HCT116 (cell line): Measurements from ENCODE around the gene HSD17B10. TPM values are rescaled to one million over a fixed set of nuclear protein-coding genes. Genes with fewer than 3 reads are reported as not detected.
A peak's percentile ranks its signal among the peaks of the same experiment; 100 is the strongest.

Experiments
- ATAC-seq: fragments of 200-7000 bp; cut with Tn5 transposase; 2 replicates; pipeline ENCODE4 v1.9.1; 2020; ENCODE audit warnings: mild to moderate bottlenecking, moderate library complexity
- BruUV-seq: library from RNA; stranded (reverse); fragments of 400-500 nt; replicated peaks from 2 replicates; lab custom pipeline; 2021; lab: Mats Ljungman, UMichigan
- CTCF ChIA-PET: fragments of 300-600 bp; sonication (Branson Sonifier 250); formaldehyde crosslinking; loops from one replicate; lab custom pipeline; 2021; ENCODE audit warnings: antibody characterized with exemption; lab: Charles Lee
- POLR2A ChIA-PET: fragments of 300-600, 350-600 bp; sonication (Branson Sonifier 250); formaldehyde crosslinking; loops from one replicate; lab custom pipeline; 2021; ENCODE audit warnings: antibody characterized with exemption; lab: Charles Lee
- RAD21 ChIA-PET, 2 experiments: fragments of 300-600 bp; sonication (Branson Sonifier 250); formaldehyde crosslinking; loops; one replicate each; lab custom pipeline; 2023; ENCODE audit warnings: low total read pairs in 2 of 2; ENCODE audit not compliant: uncharacterized antibody in 2 of 2, unreplicated experiment in 2 of 2, low non-redundant PET in 1 of 2; lab: Charles Lee
- DNase-seq: peaks from one replicate; pipeline ENCODE4 v3.0.0-alpha.2; 2010; ENCODE audit warnings: low read depth, low spot score
- H2AFZ ChIP-seq: fragments of 200-600 bp; shearing (Covaris generic), sonication (generic); 2 replicates; pipeline ENCODE4 v1.6.1; 2017; ENCODE audit warnings: low read depth, mixed run types, mixed read lengths, antibody characterized with exemption, low read length; ENCODE audit not compliant: poor library complexity, severe bottlenecking
- H3K27ac ChIP-seq: 2 replicates; pipeline ENCODE4 v1.5.1; 2012; ENCODE audit warnings: low read depth, low read length
- H3K27me3 ChIP-seq: fragments of 200-600 bp; sonication (generic); 2 replicates; pipeline ENCODE4 v1.6.1; 2016; ENCODE audit warnings: mixed run types, low read length, mixed read lengths; ENCODE audit not compliant: insufficient read depth
- H3K36me3 ChIP-seq, 2 experiments: fragments of 200-500 bp in 1 of 2; fragments of 200-600 bp in 1 of 2; sonication (Bioruptor generic) in 1 of 2; sonication (generic) in 1 of 2; 2 replicates each; pipeline versions ENCODE4 v1.5.1 to v1.6.1; 2014 to 2016; ENCODE audit warnings: low read length in 2 of 2, inconsistent platforms in 1 of 2, mixed read lengths in 1 of 2, mixed run types in 1 of 2; ENCODE audit not compliant: insufficient read depth in 2 of 2, control insufficient read depth in 1 of 2
- H3K4me1 ChIP-seq, 2 experiments: fragments of 200-600 bp in 1 of 2; sonication (generic) in 1 of 2; 2 replicates each; pipeline versions ENCODE4 v1.5.1 to v1.6.1; 2012 to 2017; ENCODE audit warnings: low read length in 2 of 2, inconsistent platforms in 1 of 2, mild to moderate bottlenecking in 1 of 2, mixed read lengths in 1 of 2, mixed run types in 1 of 2, moderate library complexity in 1 of 2; ENCODE audit not compliant: insufficient read depth in 2 of 2, control insufficient read depth in 1 of 2
- H3K4me2 ChIP-seq: fragments of 200-600 bp; sonication (generic); 2 replicates; pipeline ENCODE4 v1.6.1; 2017; ENCODE audit warnings: mixed run types, low read length, mixed read lengths
- H3K4me3 ChIP-seq, 2 experiments: fragments of 200-600 bp in 1 of 2; sonication (generic) in 1 of 2; replicated peaks in 1 of 2; 2 replicates each; pipeline ENCODE4 v1.5.1; 2011 to 2016; ENCODE audit warnings: low read length in 2 of 2, control low read depth in 1 of 2, low read depth in 1 of 2, mild to moderate bottlenecking in 1 of 2, mixed read lengths in 1 of 2, mixed run types in 1 of 2
- H3K79me2 ChIP-seq: fragments of 200-600 bp; sonication (generic); 2 replicates; pipeline ENCODE4 v1.6.1; 2017; ENCODE audit warnings: mild to moderate bottlenecking, mixed run types, low read length, moderate library complexity, mixed read lengths; ENCODE audit not compliant: insufficient read depth
- H3K9ac ChIP-seq: fragments of 200-600 bp; sonication (generic); 2 replicates; pipeline ENCODE4 v1.6.1; 2016; ENCODE audit warnings: low read length, mixed read lengths
- H3K9me2 ChIP-seq: fragments of 200-600 bp; sonication (generic), shearing (Covaris generic); 2 replicates; pipeline ENCODE4 v1.6.1; 2017; ENCODE audit warnings: mixed run types, mild to moderate bottlenecking, moderate library complexity; ENCODE audit not compliant: insufficient read depth
- H3K9me3 ChIP-seq, 2 experiments: fragments of 200-500 bp in 1 of 2; fragments of 200-600 bp in 1 of 2; sonication (Bioruptor generic) in 1 of 2; sonication (generic) in 1 of 2; 2 replicates each; pipeline ENCODE4 v1.6.1; 2014 to 2017; ENCODE audit warnings: low read length in 2 of 2, mixed read lengths in 2 of 2, inconsistent platforms in 1 of 2, low read depth in 1 of 2, mild to moderate bottlenecking in 1 of 2, mixed run types in 1 of 2, moderate library complexity in 1 of 2; ENCODE audit not compliant: control insufficient read depth in 1 of 2, insufficient read depth in 1 of 2
- H4K20me1 ChIP-seq: fragments of 200-600 bp; sonication (generic), shearing (Covaris generic); 2 replicates; pipeline ENCODE4 v1.6.1; 2017; ENCODE audit warnings: mixed run types, mild to moderate bottlenecking, moderate library complexity; ENCODE audit not compliant: insufficient read depth
- ATF3 ChIP-seq: IDR thresholded peaks from 2 replicates; pipeline ENCODE4 v1.6.1; 2012
- CBX3 ChIP-seq: IDR thresholded peaks from 2 replicates; pipeline ENCODE4 v1.6.1; 2012; ENCODE audit warnings: low read depth
- CEBPB ChIP-seq: IDR thresholded peaks from 2 replicates; pipeline ENCODE4 v1.6.1; 2012; ENCODE audit warnings: low read depth
- CTCF ChIP-seq, 3 experiments: fragments of 200-600 bp in 1 of 3; sonication (generic) in 1 of 3; IDR thresholded peaks in 2 of 3; conservative IDR thresholded peaks in 1 of 3; 2 replicates each; pipeline ENCODE4 v1.5.1; 2012 to 2017; ENCODE audit warnings: low read depth in 2 of 3, low read length in 2 of 3, antibody characterized with exemption in 1 of 3, borderline replicate concordance in 1 of 3, control low read depth in 1 of 3, mild to moderate bottlenecking in 1 of 3, mixed read lengths in 1 of 3, mixed run types in 1 of 3, moderate library complexity in 1 of 3; ENCODE audit not compliant: insufficient read depth in 1 of 3
- EZH2phosphoT487 ChIP-seq: fragments of 200-600 bp; IDR thresholded peaks from 2 replicates; pipeline ENCODE4 v1.6.1; 2018; ENCODE audit warnings: antibody characterized with exemption, borderline replicate concordance
- FOSL1 ChIP-seq: IDR thresholded peaks from 2 replicates; pipeline ENCODE4 v1.6.1; 2012; ENCODE audit warnings: low read depth
- POLR2A ChIP-seq: IDR thresholded peaks from 2 replicates; pipeline ENCODE4 v1.7.0; 2011; ENCODE audit warnings: borderline replicate concordance; ENCODE audit not compliant: insufficient read depth, insufficient read length; ENCODE audit errors: extremely low read depth
- RAD21 ChIP-seq: IDR thresholded peaks from 2 replicates; pipeline ENCODE4 v1.6.1; 2012; ENCODE audit warnings: low read depth, mild to moderate bottlenecking
- SIN3A ChIP-seq: IDR thresholded peaks from 2 replicates; pipeline ENCODE4 v1.6.1; 2012; ENCODE audit warnings: low read depth
- TCF7L2 ChIP-seq: IDR thresholded peaks from 2 replicates; pipeline ENCODE4 v1.7.0; 2011; ENCODE audit warnings: borderline replicate concordance, inconsistent platforms; ENCODE audit not compliant: insufficient read depth, insufficient read length; ENCODE audit errors: extremely low read depth
- ZFX ChIP-seq: fragments of 450-650 bp; IDR thresholded peaks from 2 replicates; pipeline ENCODE4 v1.6.1; 2017
- intact Hi-C: fragments of 100-400 bp; cut with micrococcal nuclease; formaldehyde crosslinking; loops from 2 replicates; pipeline ENCODE4 v1.10.0; 2022
- total RNA-seq: library from RNA; stranded (reverse); gene quantifications from one replicate; pipeline ENCODE4 v1.2.1, GENCODE V29; 2021; ENCODE audit not compliant: unreplicated experiment

HSD17B10 gene
- total RNA-seq, 1 experiment from 2014 or later: 94.4 TPM

- Histone ChIP-seq H4K20me1 (no peaks in the 10 kb centered on the region), H3K4me3 (no peak overlapping the region), H3K36me3 (no peaks in the 10 kb centered on the region), H3K4me1 (no peaks in the 10 kb centered on the region), H3K79me2 (no peaks in the 10 kb centered on the region), H3K27me3 (no peaks in the 10 kb centered on the region), H3K4me2 (no peak overlapping the region), H2AFZ (no peak overlapping the region), H3K9me2 (no peaks in the 10 kb centered on the region), H3K27ac (no peak overlapping the region), H3K9ac (no peak overlapping the region), H3K9me3 (no peaks in the 10 kb centered on the region)
- BruUV-seq: no TSS peak
- POLR2A ChIA-PET: no interaction called here
- DNase-seq: no peak
- intact Hi-C loops: no loop called here
- CTCF ChIA-PET: interaction anchor here (1.0 to 2.0 kb wide), 3 partner anchors 12 to 24 kb away, joined by 3 to 6 read pairs (median 5); no protein-coding TSS in a partner anchor
- no peak for ATAC-seq
- TF ChIP-seq SIN3A: no peak
- no peak for TF ChIP-seq TCF7L2
- TF ChIP-seq CBX3: no peak
- no peak for TF ChIP-seq POLR2A
- no peak for TF ChIP-seq FOSL1
- TF ChIP-seq RAD21: peak; percentile 42
- TF ChIP-seq EZH2phosphoT487: no peak
- TF ChIP-seq CTCF (IDR thresholded peaks at IDR 0.05 in 2 of 3, conservative IDR thresholded peaks at IDR 0.05 in 1 of 3; ENCODE audit: borderline replicate concordance in 1 of 3, insufficient read depth in 1 of 3, low read depth in 2 of 3, low read length in 2 of 3): peak; percentile 2 to 17 (median 13); a peak in 2 of 6 replicates
- TF ChIP-seq ATF3: no peak
- no peak for TF ChIP-seq CEBPB
- no peak for TF ChIP-seq ZFX
- RAD21 ChIA-PET: no interaction called here
Observed at GRCh38 chrX:53458082-53458481, 23.9 kb upstream of the HSD17B10 start.
